NCI-H345 treated with DMSO at 0.1 percent for 48 hours (cell line): ENCODE data around the gene HM13.
"Not testable (repeated sequence)": the region's sequence is repeated elsewhere in the genome, so short reads cannot be mapped to it uniquely, and the experiment has no call there.

ENCODE experiments used
- DNase-seq: peaks from one replicate; lab custom pipeline; 2025; ENCODE audit not compliant: unreplicated experiment; lab: John Stamatoyannopoulos, UW

Gene HM13, protein sequence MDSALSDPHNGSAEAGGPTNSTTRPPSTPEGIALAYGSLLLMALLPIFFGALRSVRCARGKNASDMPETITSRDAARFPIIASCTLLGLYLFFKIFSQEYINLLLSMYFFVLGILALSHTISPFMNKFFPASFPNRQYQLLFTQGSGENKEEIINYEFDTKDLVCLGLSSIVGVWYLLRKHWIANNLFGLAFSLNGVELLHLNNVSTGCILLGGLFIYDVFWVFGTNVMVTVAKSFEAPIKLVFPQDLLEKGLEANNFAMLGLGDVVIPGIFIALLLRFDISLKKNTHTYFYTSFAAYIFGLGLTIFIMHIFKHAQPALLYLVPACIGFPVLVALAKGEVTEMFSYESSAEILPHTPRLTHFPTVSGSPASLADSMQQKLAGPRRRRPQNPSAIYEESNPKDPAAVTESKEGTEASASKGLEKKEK

DNA sequence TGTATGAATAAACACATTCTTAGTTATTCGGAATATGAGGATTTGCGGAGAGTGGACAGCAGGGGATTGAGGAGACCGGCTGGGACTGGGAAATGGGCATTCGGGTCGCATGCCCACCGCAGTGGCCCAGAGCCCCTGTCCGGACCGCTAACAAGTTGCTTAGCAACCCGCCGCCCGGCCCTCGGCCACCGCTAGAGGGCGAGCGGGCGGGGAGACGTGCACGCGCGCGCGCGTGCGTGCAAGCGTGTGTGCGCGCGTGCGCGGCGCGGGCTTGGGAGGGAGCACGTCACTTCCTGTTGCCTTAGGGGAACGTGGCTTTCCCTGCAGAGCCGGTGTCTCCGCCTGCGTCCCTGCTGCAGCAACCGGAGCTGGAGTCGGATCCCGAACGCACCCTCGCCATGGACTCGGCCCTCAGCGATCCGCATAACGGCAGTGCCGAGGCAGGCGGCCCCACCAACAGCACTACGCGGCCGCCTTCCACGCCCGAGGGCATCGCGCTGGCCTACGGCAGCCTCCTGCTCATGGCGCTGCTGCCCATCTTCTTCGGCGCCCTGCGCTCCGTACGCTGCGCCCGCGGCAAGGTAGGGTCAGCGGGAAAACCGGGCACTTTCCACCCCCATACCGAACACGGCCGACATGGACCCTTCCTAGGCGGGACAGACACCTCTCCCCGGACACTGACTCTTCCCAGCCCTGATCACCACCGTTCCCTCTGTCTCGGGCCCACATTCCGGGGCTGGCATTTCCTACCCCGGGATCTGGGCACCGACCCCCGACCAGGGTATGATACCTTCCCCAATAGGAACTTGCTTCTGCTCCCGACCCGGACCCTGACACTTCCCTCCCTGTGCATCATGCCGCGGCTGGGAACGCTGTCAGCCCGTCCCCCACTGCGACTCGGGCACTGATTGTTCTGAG is at the start of gene HM13:
HM13 (plus strand) TSS at position 289 of the 918 bp plus-strand sequence; CDS start at position 399, 110 bp downstream.
- peak; percentile 88 for DNase-seq

GRCh38 chr20:31470946-31471345 is 43.3 kb upstream of the HM13 start:
- DNase-seq, result not testable (repeated sequence)

- no peak for DNase-seq
Measured at GRCh38 chr20:31472395-31473330, 41.6 kb upstream of the HM13 start.

DNA sequence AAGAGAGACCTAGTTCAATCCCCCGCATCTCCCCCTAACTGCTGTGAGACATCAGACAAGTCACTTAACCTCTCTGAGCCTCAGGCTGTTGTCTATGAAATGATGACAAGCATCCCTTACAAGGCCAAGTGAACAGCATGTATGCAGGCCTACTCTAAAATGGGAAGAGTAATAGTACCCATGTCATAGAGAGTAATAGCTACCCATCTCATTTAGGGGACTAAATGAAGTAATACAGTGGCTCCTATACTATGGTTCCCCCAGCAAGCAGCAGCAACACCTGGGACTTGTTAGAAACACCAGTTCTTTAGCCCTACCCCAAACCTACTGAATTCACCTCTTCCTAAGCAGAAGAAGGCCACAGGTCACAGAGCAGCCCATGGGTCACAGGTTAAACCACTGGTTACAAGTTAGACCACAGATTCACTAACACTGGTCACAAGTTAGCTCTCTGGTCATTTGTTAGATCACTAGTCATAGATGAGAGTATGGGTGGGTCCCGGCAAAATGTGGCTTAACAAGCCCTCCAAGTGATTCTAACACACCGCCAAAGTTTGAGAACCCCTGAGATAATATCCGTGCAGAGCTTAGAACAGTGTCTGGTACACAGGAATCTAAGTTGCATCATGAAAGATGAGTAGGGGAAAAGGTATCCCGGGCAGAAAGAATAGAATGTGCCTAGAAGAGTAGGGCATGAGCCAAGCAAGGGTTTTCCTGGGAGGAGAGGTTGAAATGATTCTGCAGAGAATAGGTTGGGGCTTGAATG is 40.7 kb upstream of the HM13 start:
- no peak for DNase-seq

- DNase-seq, result no peak
Measured at GRCh38 chr20:31474097-31474436, 40.2 kb upstream of the HM13 start.

DNA sequence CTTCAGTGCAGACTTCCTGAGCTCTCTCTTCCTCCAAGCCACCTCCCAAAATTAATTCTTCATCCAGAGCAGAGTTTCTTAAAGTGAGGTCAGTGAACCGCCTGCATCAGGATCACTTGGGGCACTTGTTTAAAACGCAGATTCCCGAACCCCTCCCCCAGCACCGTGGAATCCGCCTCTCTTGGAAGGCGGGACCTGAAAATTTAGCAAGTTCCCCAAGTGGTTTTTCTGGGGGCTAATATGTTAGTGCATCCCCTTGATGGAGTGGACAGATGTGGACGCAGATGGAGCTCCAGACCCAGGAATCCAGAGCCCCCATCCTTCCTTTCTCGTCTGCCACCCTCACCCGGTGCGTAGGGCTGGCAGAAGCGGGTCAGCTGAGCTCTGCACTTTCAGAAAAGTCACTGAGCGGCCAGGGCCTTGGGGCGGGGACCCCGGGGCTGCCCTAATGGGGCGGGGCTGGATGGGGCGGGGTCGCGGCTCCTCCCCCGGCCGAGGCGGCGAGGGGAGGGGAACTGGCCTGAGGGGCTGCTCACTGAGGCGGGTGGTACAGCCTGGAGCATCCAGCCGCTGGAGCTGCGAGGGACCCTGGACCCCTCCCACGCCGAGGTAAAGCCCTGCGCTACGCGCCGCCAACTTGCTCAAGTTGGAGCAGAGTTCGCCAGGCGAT is 39.3 kb upstream of the HM13 start, which contains the start of the genes DEFB124 and REM1:
DEFB124 (minus strand) TSS at position 370 of the 670 bp plus-strand sequence. CDS start 2,114 bp downstream, outside the sequence.
REM1 (plus strand) TSS at position 531 of the 670 bp plus-strand sequence. CDS start 1,158 bp downstream, outside the sequence.
- DNase-seq, result no peak

- DNase-seq, result no peak
Measured at GRCh38 chr20:31475472-31476293, 38.6 kb upstream of the HM13 start.

DNA sequence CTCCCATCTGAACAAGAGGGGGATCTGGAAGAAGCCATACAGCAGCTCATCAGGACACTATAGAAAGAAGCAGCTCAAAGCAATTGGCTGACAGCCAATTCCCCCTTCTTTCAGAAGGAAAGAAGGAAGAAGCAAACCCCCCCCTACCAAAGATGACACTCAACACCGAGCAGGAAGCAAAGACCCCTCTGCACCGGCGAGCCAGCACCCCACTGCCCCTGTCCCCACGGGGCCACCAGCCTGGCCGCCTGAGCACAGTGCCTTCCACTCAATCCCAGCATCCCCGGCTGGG is 38.0 kb upstream of the HM13 start:
- DNase-seq, result no peak

GRCh38 chr20:31476643-31477215 is 37.5 kb upstream of the HM13 start:
- DNase-seq, result no peak

GRCh38 chr20:31484001-31484400 is 30.2 kb upstream of the HM13 start:
- DNase-seq, result no peak

DNA sequence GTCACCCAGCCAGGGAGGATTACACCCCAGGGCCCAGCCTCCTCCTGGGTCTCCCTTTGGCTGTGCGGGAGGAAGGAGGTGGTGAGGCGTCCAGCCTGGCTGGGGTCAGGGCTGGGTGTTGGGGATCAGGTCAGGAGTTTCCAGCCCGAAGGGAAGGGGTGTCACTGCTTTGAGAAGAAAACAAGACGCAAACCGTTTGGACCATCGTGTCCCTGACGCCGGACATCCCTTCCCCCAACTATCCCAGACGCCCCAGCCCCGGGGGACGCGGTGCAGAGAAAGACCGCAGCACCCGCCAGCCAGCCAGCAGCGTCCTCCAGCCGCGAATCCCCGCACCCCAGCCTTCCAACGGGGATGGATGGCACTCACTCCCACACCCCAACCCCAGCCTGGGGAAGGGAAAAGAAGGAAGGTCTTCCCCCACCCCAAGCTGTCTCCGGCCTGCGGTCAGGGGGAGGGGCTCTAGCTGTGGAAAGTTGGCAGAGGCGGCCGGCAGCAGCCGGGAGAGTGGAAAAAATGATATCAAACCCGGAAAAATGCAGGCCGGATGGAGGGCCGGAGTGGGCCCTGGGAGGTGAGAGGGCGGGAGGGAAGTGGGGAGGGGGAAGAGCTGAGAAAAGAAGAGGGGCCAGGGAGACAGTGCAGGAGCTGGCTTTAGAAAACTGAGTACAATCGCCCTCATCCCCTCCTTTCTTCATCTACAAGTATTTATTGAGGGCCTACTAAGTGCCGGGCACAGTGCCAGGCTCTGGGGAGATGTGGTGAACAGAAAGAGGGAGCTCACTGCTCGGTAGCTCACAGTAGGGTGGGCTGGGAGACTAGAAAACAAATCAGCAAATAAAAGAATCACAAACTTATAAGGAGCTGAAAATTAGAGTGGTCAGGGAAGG is 28.5 kb upstream of the HM13 start:
- no peak for DNase-seq

DNA sequence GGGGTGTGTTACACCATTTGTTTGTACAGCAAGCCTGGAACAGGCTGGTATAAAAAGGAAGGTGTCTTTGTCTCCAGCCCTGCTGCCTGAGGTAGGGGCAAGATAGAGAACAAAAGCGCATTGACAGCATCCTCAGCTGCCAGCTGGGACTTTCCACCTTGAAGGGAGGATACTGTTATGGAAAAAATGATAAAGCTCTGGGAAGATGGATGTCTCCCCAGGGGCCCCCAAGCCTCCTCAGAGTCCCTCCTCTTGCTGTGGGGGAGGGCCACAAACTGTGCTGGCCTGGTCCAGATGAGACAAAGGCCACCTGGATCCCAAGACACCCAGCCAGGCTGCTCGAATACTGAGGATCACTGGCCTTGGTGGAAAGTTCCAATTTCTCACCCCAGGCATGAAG is 26.1 kb upstream of the HM13 start:
- DNase-seq, result no peak

DNA sequence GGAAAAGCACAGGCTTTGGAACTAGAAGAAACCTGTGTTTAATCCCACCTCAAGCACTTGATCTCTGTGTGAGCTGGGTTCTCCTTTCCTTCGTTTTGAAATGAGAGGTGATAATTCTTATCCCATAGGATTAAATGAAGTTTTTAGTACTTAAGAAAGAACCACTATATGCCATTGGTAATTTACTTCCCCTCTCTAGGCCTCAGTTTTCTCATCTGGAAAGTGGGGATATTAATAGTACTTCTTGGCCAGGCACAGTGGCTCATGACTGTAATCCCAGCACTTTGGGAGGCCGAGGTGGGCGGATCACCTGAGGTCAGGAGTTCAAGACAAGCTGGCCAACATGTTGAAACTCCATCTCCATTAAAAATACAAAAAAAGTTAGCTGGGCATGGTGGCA is 25.1 kb upstream of the HM13 start:
- DNase-seq, result no peak

GRCh38 chr20:31490752-31491151 is 23.5 kb upstream of the HM13 start:
- no peak for DNase-seq

- DNase-seq, result no peak
Measured at GRCh38 chr20:31494131-31494530, 20.1 kb upstream of the HM13 start.

DNA sequence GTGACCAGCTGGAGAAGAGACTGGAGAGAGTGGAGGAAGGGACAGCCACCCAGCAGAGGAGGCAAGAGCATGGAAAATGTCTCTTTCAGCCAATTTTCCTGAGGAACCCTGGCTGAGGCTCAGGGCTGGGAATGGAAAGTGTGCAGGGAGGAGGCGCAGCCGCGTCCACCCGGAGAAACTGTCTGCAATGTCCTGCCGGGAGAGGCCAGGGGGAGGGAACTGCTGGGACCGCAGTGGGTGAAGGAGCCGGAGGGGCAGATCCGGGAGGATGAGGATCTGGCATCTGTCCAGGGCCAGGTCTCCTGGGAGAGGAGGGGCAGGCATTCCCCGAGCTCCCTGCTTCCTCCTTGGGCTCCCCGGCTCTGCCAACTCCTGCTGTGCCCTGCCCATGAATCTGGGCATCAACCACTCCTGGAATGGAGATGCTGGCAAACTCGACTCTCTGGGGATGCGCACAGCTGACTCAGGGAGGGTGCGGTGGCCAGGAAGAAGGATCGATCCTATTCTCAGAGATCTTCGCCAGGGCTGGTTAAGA is 17.4 kb upstream of the HM13 start:
- DNase-seq, result peak; percentile 8
